Smooth muscle cell (in vitro differentiated cells): ENCODE data around the gene KCNIP3. TPM values are rescaled to one million over a fixed set of nuclear protein-coding genes. Genes with fewer than 3 reads are reported as not detected.
"Not testable (repeated sequence)": the region's sequence is repeated elsewhere in the genome, so short reads cannot be mapped to it uniquely, and the experiment has no call there.

Source experiments
- DNase-seq: peaks from one replicate; lab custom pipeline; 2025; ENCODE audit not compliant: unreplicated experiment; lab: John Stamatoyannopoulos, UW
- H2AFZ ChIP-seq: fragments of 200-600 bp; sonication (generic); 2 replicates; pipeline ENCODE4 v1.6.0; 2016; ENCODE audit warnings: antibody characterized with exemption, low read depth, mild to moderate bottlenecking
- H3F3A ChIP-seq: fragments of 200-600 bp; sonication (generic); 2 replicates; pipeline ENCODE4 v1.6.0; 2017; ENCODE audit warnings: antibody characterized with exemption, low read depth
- H3K27ac ChIP-seq: fragments of 200-600 bp; sonication (generic); 2 replicates; pipeline ENCODE4 v1.5.1; 2016; ENCODE audit warnings: low read depth, mild to moderate bottlenecking
- H3K27me3 ChIP-seq: fragments of 200-600 bp; sonication (generic); 2 replicates; pipeline ENCODE4 v1.6.1; 2016; ENCODE audit warnings: low read depth, mild to moderate bottlenecking
- H3K36me3 ChIP-seq: fragments of 200-600 bp; sonication (generic); 2 replicates; pipeline ENCODE4 v1.5.1; 2016; ENCODE audit warnings: low read depth
- H3K4me1 ChIP-seq: fragments of 200-600 bp; sonication (generic); 2 replicates; pipeline ENCODE4 v1.5.1; 2016; ENCODE audit warnings: low read depth
- H3K4me2 ChIP-seq: fragments of 200-600 bp; sonication (generic); 2 replicates; pipeline ENCODE4 v1.6.0; 2016; ENCODE audit warnings: mild to moderate bottlenecking
- H3K4me3 ChIP-seq: fragments of 200-600 bp; sonication (generic); 2 replicates; pipeline ENCODE4 v1.5.1; 2016; ENCODE audit warnings: mild to moderate bottlenecking
- H3K79me2 ChIP-seq: fragments of 200-600 bp; sonication (generic); 2 replicates; pipeline ENCODE4 v1.6.0; 2016; ENCODE audit warnings: low read depth, mild to moderate bottlenecking
- H3K9ac ChIP-seq: fragments of 200-600 bp; sonication (generic); 2 replicates; pipeline ENCODE4 v1.6.0; 2016; ENCODE audit warnings: low read depth
- H3K9me3 ChIP-seq: fragments of 200-600 bp; sonication (generic); replicated peaks from 2 replicates; pipeline ENCODE4 v1.5.1; 2016; ENCODE audit warnings: low read depth
- H4K20me1 ChIP-seq: fragments of 200-600 bp; sonication (generic); 2 replicates; pipeline ENCODE4 v1.6.0; 2016; ENCODE audit warnings: low read depth
- WGBS: methylation state at CpG from one replicate; pipeline ENCODE4 v1.1.7; 2016; ENCODE audit warnings: low lambda C conversion rate; 5-methylcytosine and 5-hydroxymethylcytosine counted together
- polyA plus RNA-seq: library from polyadenylated mRNA; unstranded; fragments of >200 nt; fragmentation: Nextera tagmentation; extraction: Ambion mirVana; gene quantifications from 2 replicates; pipeline ENCODE4 v1.2.1, GENCODE V29; 2016
- total RNA-seq: library from RNA; depleted of rRNA; stranded (reverse); fragments of >200 nt; gene quantifications from 2 replicates; pipeline ENCODE4 v1.2.3, GENCODE V29; 2014

Gene KCNIP3
- total and polyA plus RNA-seq, 2 experiments from 2014 or later: 1.1 to 7.6 TPM

DNA sequence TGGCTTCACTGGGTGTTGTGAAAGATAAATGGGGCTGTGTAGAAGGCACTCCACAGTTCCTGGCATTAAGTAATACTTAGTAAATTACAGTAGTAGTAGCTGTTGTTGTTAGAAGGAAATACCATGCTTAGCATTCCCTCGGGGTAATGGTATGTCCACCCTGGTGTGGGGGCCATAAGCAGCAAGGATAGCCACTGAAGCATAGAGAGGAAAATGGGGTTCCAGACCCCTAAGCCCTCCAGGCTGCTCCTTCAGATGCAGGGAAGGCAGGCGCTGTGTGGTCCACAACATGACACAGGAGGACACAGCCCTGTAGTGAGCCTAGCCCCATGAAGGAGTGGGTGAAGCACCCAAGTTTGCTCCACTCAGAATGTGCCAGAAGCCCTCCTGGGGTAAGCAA, 136.8 kb downstream of the KCNIP3 start:
- H4K20me1 ChIP-seq, H3K27me3 ChIP-seq, H3K9me3 ChIP-seq, H3K27ac ChIP-seq, H2AFZ ChIP-seq, H3K4me3 ChIP-seq, H3F3A ChIP-seq, H3K4me2 ChIP-seq, H3K9ac ChIP-seq, H3K79me2 ChIP-seq, H3K36me3 ChIP-seq, H3K4me1 ChIP-seq, DNase-seq: not testable (repeated sequence)
- 77% methylated on average over 2 of the region's 2 CpGs for WGBS

DNA sequence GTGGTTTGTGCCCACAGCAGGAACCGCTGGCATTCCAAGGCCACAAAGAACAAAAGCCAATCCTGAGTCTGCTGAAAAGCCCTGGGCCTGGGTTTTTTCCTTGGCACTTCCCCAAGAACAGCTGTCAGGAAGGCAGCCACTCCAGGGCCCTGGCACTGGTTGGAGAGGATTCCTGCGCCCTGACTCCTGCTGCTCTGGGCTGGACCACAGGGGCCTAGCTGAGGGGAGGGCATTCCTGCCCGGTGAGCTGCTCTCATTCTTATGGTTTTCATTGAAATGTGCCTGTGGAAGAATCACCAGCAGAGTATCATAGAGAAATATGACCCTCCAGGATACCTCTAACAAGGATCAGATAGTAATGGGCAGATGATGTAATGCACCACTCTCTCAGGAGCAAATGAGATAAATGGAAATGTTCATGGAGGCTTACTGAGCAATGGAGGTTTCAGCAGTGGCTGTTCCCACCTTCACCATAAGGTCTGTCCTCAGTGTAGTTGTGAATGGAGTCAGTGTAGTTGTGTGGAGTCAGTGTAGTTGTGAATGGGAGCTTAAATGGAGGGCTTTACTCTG, 137.4 kb downstream of the KCNIP3 start:
- 76% methylated on average over 2 of the region's 3 CpGs for WGBS
- not testable (repeated sequence) for H3K27me3 ChIP-seq, H3K36me3 ChIP-seq, H3K4me2 ChIP-seq, H3K4me3 ChIP-seq, H3K4me1 ChIP-seq, H3K9ac ChIP-seq, H3K79me2 ChIP-seq, H2AFZ ChIP-seq, H3K27ac ChIP-seq, DNase-seq, H4K20me1 ChIP-seq, H3K9me3 ChIP-seq, H3F3A ChIP-seq

DNA sequence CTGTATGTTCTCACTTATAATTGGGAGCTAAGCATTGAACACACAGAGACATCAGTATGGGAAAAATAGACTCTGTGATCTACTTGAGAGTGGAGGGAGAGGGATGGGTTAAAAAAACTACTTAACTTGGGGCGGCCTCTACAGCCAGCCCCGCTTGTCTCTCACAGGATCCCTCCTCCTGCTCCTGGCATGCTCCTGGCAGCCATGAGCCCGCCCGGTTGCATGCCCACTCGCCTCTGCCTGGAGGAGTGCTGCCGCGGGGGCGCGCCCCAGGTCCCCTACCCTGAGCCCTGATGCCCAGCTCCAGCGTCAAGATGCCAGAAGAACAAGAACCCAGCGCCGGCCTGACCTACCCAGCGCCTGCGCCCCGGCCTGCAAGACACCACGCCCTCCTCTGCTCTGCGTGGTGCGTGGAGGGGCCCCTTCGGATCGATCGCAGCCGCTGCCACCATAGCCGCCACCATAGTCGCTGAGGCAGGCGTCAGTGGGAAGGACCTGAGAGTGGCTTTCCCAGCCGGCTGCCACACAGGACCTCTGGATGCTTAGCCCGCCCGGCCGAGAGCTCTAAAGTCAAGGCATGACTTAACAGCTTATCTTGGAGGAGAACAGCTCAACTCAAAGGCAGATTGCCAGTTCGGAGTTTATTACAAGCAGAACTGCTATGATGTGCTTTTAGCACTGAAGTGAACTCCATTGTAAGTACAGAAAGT, 138.2 kb downstream of the KCNIP3 start:
- WGBS: no CpG with 5 or more reads among the region's 30 CpGs
- H4K20me1 ChIP-seq, H3K4me2 ChIP-seq, H3K9ac ChIP-seq, H3K36me3 ChIP-seq, DNase-seq, H3F3A ChIP-seq, H3K4me3 ChIP-seq, H3K4me1 ChIP-seq, H3K27me3 ChIP-seq, H2AFZ ChIP-seq, H3K27ac ChIP-seq, H3K79me2 ChIP-seq, H3K9me3 ChIP-seq: not testable (repeated sequence)

Other genes with a start within 250 kb of the KCNIP3 start
- 41.1 and 42.9 TPM in 2 replicates for gene MRPS5, start 175.5 kb upstream of the KCNIP3 start, total RNA-seq
- 46.2 and 53.8 TPM in 2 replicates for gene MRPS5, start 175.5 kb upstream of the KCNIP3 start, polyA plus RNA-seq
- gene ZNF514, start 137.5 kb upstream of the KCNIP3 start, total RNA-seq: 6.1 and 10.8 TPM in 2 replicates
- 2.7 and 3.7 TPM in 2 replicates for gene ZNF514, start 137.5 kb upstream of the KCNIP3 start, polyA plus RNA-seq
- gene ZNF2, start 131.5 kb upstream of the KCNIP3 start, total RNA-seq: 6.9 and 7.0 TPM in 2 replicates
- 1.8 and 2.9 TPM in 2 replicates for gene ZNF2, start 131.5 kb upstream of the KCNIP3 start, polyA plus RNA-seq
- gene ZNF892, start 89.8 kb upstream of the KCNIP3 start, total RNA-seq: 3.7 and 5.3 TPM in 2 replicates
- 0.63 and 1.6 TPM in 2 replicates for gene ZNF892, start 89.8 kb upstream of the KCNIP3 start, polyA plus RNA-seq
- gene PROM2, start 22.9 kb upstream of the KCNIP3 start, total RNA-seq: 2.8 and 4.2 TPM in 2 replicates
- gene PROM2, start 22.9 kb upstream of the KCNIP3 start, polyA plus RNA-seq: 0.70 and 2.6 TPM in 2 replicates
- 28.0 and 32.2 TPM in 2 replicates for gene FAHD2A, start 105.4 kb downstream of the KCNIP3 start, total RNA-seq
- 40.3 and 44.6 TPM in 2 replicates for gene FAHD2A, start 105.4 kb downstream of the KCNIP3 start, polyA plus RNA-seq
- not detected in 2 replicates for gene TRIM43B, start 187.4 kb downstream of the KCNIP3 start, total RNA-seq
- not detected in 2 replicates for gene TRIM43B, start 187.4 kb downstream of the KCNIP3 start, polyA plus RNA-seq